H1 (cell line): ENCODE results near the gene PIGS. TPM values are rescaled to one million over a fixed set of nuclear protein-coding genes. Genes with fewer than 3 reads are reported as not detected.

ENCODE experiments used
- CTCF ChIA-PET: fragments of 300-600 bp; sonication (Branson Sonifier 250); formaldehyde crosslinking; loops from one replicate; lab custom pipeline; 2021; ENCODE audit not compliant: partially characterized antibody; lab: Charles Lee
- POLR2A ChIA-PET: fragments of 300-600 bp; sonication (Branson Sonifier 250); formaldehyde crosslinking; loops from one replicate; lab custom pipeline; 2021; ENCODE audit warnings: inconsistent platforms; ENCODE audit not compliant: partially characterized antibody; lab: Charles Lee
- DNase-seq, 2 experiments: peaks; one replicate each; pipeline versions ENCODE4 v3.0.0 to v3.0.0-alpha.2; 2010 to 2022; ENCODE audit warnings: low spot score in 2 of 2, low read depth in 1 of 2, mixed read lengths in 1 of 2
- FAIRE-seq: peaks from 2 replicates; lab custom pipeline; 2011; peaks lifted over from hg19 to GRCh38; lab: Jason Lieb, UNC
- H2AFZ ChIP-seq: 2 replicates; pipeline ENCODE4 v1.8.1; 2012; ENCODE audit warnings: low read length, inconsistent platforms
- H2AK5ac ChIP-seq: 2 replicates; pipeline ENCODE4 v1.6.1; 2013; ENCODE audit warnings: low read depth, low read length
- H2BK120ac ChIP-seq: replicated peaks from 2 replicates; pipeline ENCODE3; 2013; ENCODE audit warnings: low read depth, low read length, inconsistent platforms
- H2BK12ac ChIP-seq: 2 replicates; pipeline ENCODE4 v1.6.1; 2013; ENCODE audit warnings: low read depth, low read length
- H2BK15ac ChIP-seq: 2 replicates; pipeline ENCODE4 v1.6.1; 2013; ENCODE audit warnings: low read length
- H2BK20ac ChIP-seq: 2 replicates; pipeline ENCODE4 v1.6.1; 2013; ENCODE audit warnings: low read length
- H2BK5ac ChIP-seq: 2 replicates; pipeline ENCODE4 v1.6.1; 2013; ENCODE audit warnings: low read depth, low read length
- H3K14ac ChIP-seq: 2 replicates; pipeline ENCODE4 v1.6.1; 2013; ENCODE audit warnings: inconsistent platforms; ENCODE audit not compliant: insufficient read length
- H3K18ac ChIP-seq: 2 replicates; pipeline ENCODE4 v1.6.1; 2013; ENCODE audit warnings: low read length; ENCODE audit errors: extremely low read depth
- H3K23ac ChIP-seq: 2 replicates; pipeline ENCODE4 v1.6.1; 2013; ENCODE audit warnings: inconsistent platforms; ENCODE audit not compliant: insufficient read length
- H3K23me2 ChIP-seq: 2 replicates; pipeline ENCODE4 v1.6.1; 2013; ENCODE audit warnings: low read depth, low read length
- H3K27ac ChIP-seq: 2 replicates; pipeline ENCODE4 v1.6.1; 2011; ENCODE audit warnings: low read depth, low read length, inconsistent platforms
- H3K27me3 ChIP-seq, 4 experiments: replicated peaks in 1 of 4; 1 replicate in 1 of 4; 2 replicates in 3 of 4; pipeline versions ENCODE4 v1.6.1 to v1.8.1; 2011 to 2013; ENCODE audit warnings: low read length in 3 of 4, mild to moderate bottlenecking in 3 of 4, inconsistent platforms in 2 of 4, mixed read lengths in 2 of 4, moderate library complexity in 1 of 4; ENCODE audit not compliant: control insufficient read depth in 3 of 4, insufficient read depth in 3 of 4; ENCODE audit errors: extremely low read depth in 1 of 4
- H3K36me3 ChIP-seq, 4 experiments: 2 replicates each; pipeline versions ENCODE4 v1.6.1 to v1.8.1; 2011 to 2013; ENCODE audit warnings: mild to moderate bottlenecking in 4 of 4, low read length in 3 of 4, moderate library complexity in 2 of 4, control low read depth in 1 of 4, inconsistent platforms in 1 of 4; ENCODE audit not compliant: insufficient read depth in 4 of 4, control insufficient read depth in 2 of 4
- H3K4ac ChIP-seq: replicated peaks from 2 replicates; pipeline ENCODE3; 2013; ENCODE audit warnings: low read length, low read depth, mixed read lengths, inconsistent platforms; ENCODE audit not compliant: insufficient read length
- H3K4me1 ChIP-seq, 4 experiments: replicated peaks in 1 of 4; 1 replicate in 1 of 4; 2 replicates in 3 of 4; pipeline versions ENCODE4 v1.6.1 to v1.8.1; 2011 to 2013; ENCODE audit warnings: low read length in 3 of 4, inconsistent platforms in 2 of 4, mixed read lengths in 1 of 4; ENCODE audit not compliant: insufficient read depth in 4 of 4, control insufficient read depth in 3 of 4
- H3K4me2 ChIP-seq, 2 experiments: 2 replicates each; pipeline versions ENCODE4 v1.6.1 to v1.8.1; 2011 to 2013; ENCODE audit warnings: low read depth in 2 of 2, low read length in 2 of 2, control low read depth in 1 of 2, inconsistent platforms in 1 of 2, mild to moderate bottlenecking in 1 of 2; ENCODE audit not compliant: insufficient read depth in 1 of 2
- H3K4me3 ChIP-seq, 4 experiments: fragments of 200-600, 300-600 bp in 1 of 4; sonication (generic), shearing (Covaris generic), sonication (Bioruptor Twin) in 1 of 4; 2 replicates each; pipeline versions ENCODE4 v1.5.1 to v1.8.1; 2011 to 2016; ENCODE audit warnings: low read length in 4 of 4, low read depth in 3 of 4, control low read depth in 2 of 4, inconsistent platforms in 2 of 4, mild to moderate bottlenecking in 2 of 4, mixed read lengths in 1 of 4, moderate library complexity in 1 of 4; ENCODE audit not compliant: insufficient read depth in 2 of 4; ENCODE audit errors: extremely low read depth in 1 of 4
- H3K56ac ChIP-seq: replicated peaks from 2 replicates; pipeline ENCODE3; 2013; ENCODE audit warnings: low read depth, mild to moderate bottlenecking, mixed read lengths, low read length, inconsistent platforms; ENCODE audit not compliant: insufficient read length
- H3K79me1 ChIP-seq: 2 replicates; pipeline ENCODE4 v1.6.1; 2013; ENCODE audit warnings: low read depth, low read length, control low read depth
- H3K79me2 ChIP-seq, 2 experiments: 2 replicates each; pipeline versions ENCODE4 v1.6.1 to v1.8.1; 2012 to 2013; ENCODE audit warnings: low read length in 2 of 2, mild to moderate bottlenecking in 2 of 2, inconsistent platforms in 1 of 2; ENCODE audit not compliant: insufficient read depth in 2 of 2, control insufficient read depth in 1 of 2
- H3K9ac ChIP-seq, 4 experiments: replicated peaks in 1 of 4; 1 replicate in 1 of 4; 2 replicates in 3 of 4; pipeline versions ENCODE4 v1.6.1 to v1.8.1; 2011 to 2013; ENCODE audit warnings: low read depth in 3 of 4, low read length in 3 of 4, control low read depth in 2 of 4, mild to moderate bottlenecking in 2 of 4, moderate library complexity in 2 of 4, inconsistent platforms in 1 of 4; ENCODE audit errors: extremely low read depth in 1 of 4
- H3K9me3 ChIP-seq, 2 experiments: 2 replicates each; pipeline versions ENCODE4 v1.6.1 to v1.8.1; 2012 to 2013; ENCODE audit warnings: mild to moderate bottlenecking in 2 of 2, moderate library complexity in 2 of 2, control low read depth in 1 of 2, inconsistent platforms in 1 of 2, low read depth in 1 of 2, low read length in 1 of 2, mixed read lengths in 1 of 2; ENCODE audit not compliant: insufficient read depth in 2 of 2
- H4K20me1 ChIP-seq, 2 experiments: replicated peaks in 1 of 2; 2 replicates each; pipeline versions ENCODE3 to v1.8.1; 2011 to 2013; ENCODE audit warnings: inconsistent platforms in 2 of 2, low read length in 2 of 2, mild to moderate bottlenecking in 1 of 2; ENCODE audit not compliant: insufficient read depth in 2 of 2, control insufficient read depth in 1 of 2
- H4K5ac ChIP-seq: 2 replicates; pipeline ENCODE4 v1.6.1; 2013; ENCODE audit warnings: low read length, low read depth, mixed read lengths, inconsistent platforms; ENCODE audit not compliant: insufficient read length
- H4K8ac ChIP-seq: 2 replicates; pipeline ENCODE4 v1.8.0; 2013; ENCODE audit warnings: mild to moderate bottlenecking, moderate library complexity, low read length, inconsistent platforms; ENCODE audit not compliant: insufficient read depth; ENCODE audit errors: extremely low read depth
- H4K91ac ChIP-seq: replicated peaks from 2 replicates; pipeline ENCODE3; 2013; ENCODE audit warnings: low read length, mixed read lengths, inconsistent platforms; ENCODE audit not compliant: insufficient read length
- CEBPB ChIP-seq: IDR thresholded peaks from 2 replicates; pipeline ENCODE4 v1.6.1; 2012; ENCODE audit warnings: low read depth, low read length
- CREB1 ChIP-seq: IDR thresholded peaks from 2 replicates; pipeline ENCODE4 v1.6.1; 2012; ENCODE audit warnings: inconsistent platforms
- EP300 ChIP-seq, 2 experiments: IDR thresholded peaks; 1 replicate in 1 of 2; 2 replicates in 1 of 2; pipeline ENCODE4 v1.6.1; 2011 to 2012; ENCODE audit warnings: low read depth in 2 of 2, low read length in 2 of 2, mild to moderate bottlenecking in 2 of 2, borderline replicate concordance in 1 of 2, inconsistent platforms in 1 of 2, moderate library complexity in 1 of 2
- FOSL1 ChIP-seq: IDR thresholded peaks from 2 replicates; pipeline ENCODE4 v1.6.1; 2011; ENCODE audit warnings: mild to moderate bottlenecking, low read depth, low read length, moderate library complexity; ENCODE audit not compliant: insufficient read depth
- PHF8 ChIP-seq: fragments of 200-600 bp; sonication (generic); conservative IDR thresholded peaks from 2 replicates; pipeline ENCODE4 v1.7.1; 2012; ENCODE audit warnings: low read depth, mild to moderate bottlenecking, inconsistent platforms, low read length, moderate library complexity
- RNF2 ChIP-seq: fragments of 200-900, 300-1000 bp; sonication (generic); IDR thresholded peaks from 2 replicates; pipeline ENCODE4 v1.7.1; 2016; ENCODE audit warnings: borderline replicate concordance, low read depth, mild to moderate bottlenecking, antibody characterized with exemption, low read length; ENCODE audit not compliant: poor library complexity, severe bottlenecking; ENCODE audit errors: missing control alignments
- RXRA ChIP-seq: IDR thresholded peaks from 2 replicates; pipeline ENCODE4 v1.6.1; 2011; ENCODE audit warnings: low read depth, mild to moderate bottlenecking, low read length, moderate library complexity; ENCODE audit not compliant: insufficient read depth
- SIN3A ChIP-seq, 2 experiments: IDR thresholded peaks in 1 of 2; conservative IDR thresholded peaks in 1 of 2; 2 replicates each; pipeline ENCODE4 v1.6.1; 2011 to 2012; ENCODE audit warnings: low read length in 2 of 2, improper control_type of control experiment in 1 of 2, low read depth in 1 of 2, mild to moderate bottlenecking in 1 of 2
- TAF1 ChIP-seq: IDR thresholded peaks from 2 replicates; pipeline ENCODE4 v1.6.1; 2011; ENCODE audit warnings: mild to moderate bottlenecking, low read depth, low read length
- TBP ChIP-seq: IDR thresholded peaks from 2 replicates; pipeline ENCODE4 v1.6.1; 2011; ENCODE audit warnings: low read depth, low read length, improper control_type of control experiment
- WGBS, 2 experiments: shearing (Covaris generic) in 1 of 2; methylation state at CpG; one replicate each; pipeline versions ENCODE4 v1.1.6 to v1.1.7; 2013 to 2015; ENCODE audit warnings: low lambda C conversion rate in 2 of 2, mixed read lengths in 2 of 2, inconsistent platforms in 1 of 2, low coverage in 1 of 2, missing lambda C conversion rate in 1 of 2; ENCODE audit not compliant: insufficient replicate concordance in 2 of 2, insufficient coverage in 1 of 2, insufficient read length in 1 of 2; ENCODE audit errors: extremely low coverage in 1 of 2, missing lambda C conversion rate in 1 of 2; 5-methylcytosine and 5-hydroxymethylcytosine counted together
- polyA plus RNA-seq, 7 experiments: library from polyadenylated mRNA; depleted of rRNA in 3 of 7; stranded (reverse) in 5 of 7; unstranded in 2 of 7; fragments of >200 nt in 5 of 7; fragments of 200-250 nt in 2 of 7; gene quantifications; 1 replicate in 5 of 7; 2 replicates in 1 of 7; 4 replicates in 1 of 7; pipeline versions ENCODE4 v1.2.1 to v1.2.3, GENCODE V29; 2011 to 2013; ENCODE audit warnings: missing spikeins in 2 of 7, mixed read lengths in 2 of 7
- total RNA-seq: library from RNA; stranded (reverse); fragmentation: NEBNext Ultra II Directional; extraction: Animal tissue kit (Norgen Biotek cat#: 25700); gene quantifications from 2 replicates; pipeline ENCODE4 v1.2.1, GENCODE V29; 2021

The PIGS gene
- total and polyA plus RNA-seq, 2 of the 8 experiments (the other 6 are each of a cell fraction or from before 2014, with no cell fraction given) = 44.3 to 50.6 TPM

DNA sequence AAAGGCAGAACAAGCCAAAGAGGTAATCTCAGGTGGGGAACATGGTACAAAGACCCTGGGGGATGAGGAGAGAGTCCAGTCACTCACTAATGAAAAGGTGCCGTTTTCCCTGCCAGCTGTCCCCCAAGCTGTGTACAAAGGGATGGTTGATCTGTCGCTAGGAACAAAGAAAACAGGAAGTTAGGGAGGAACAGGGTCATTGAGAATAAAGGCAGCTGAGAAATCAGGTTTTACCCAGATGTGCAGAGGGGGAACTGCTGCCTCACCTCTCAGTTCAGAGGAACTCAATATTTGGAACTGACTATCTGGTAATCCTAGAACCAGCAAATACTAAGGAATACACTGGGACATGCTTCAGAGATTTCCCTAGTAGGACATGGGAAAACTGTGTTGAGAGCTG is 41.2 kb upstream of the PIGS start:
- Histone ChIP-seq H3K9me3 (no peaks in the 10 kb centered on the region), H3K79me2 (no peaks in the 10 kb centered on the region), H2BK120ac (no peak overlapping the region), H3K36me3 (peaks cover 37 to 67% (median 56%) of the 10 kb centered on the region in 4 experiments), H3K4me2 (no peak overlapping the region), H3K23ac (no peak overlapping the region), H2BK20ac (no peak overlapping the region), H4K8ac (no peak overlapping the region), H3K56ac (no peak overlapping the region), H3K4me3 (no peak overlapping the region), H3K23me2 (no peaks in the 10 kb centered on the region), H2AK5ac (no peak overlapping the region), H3K9ac (no peak overlapping the region), H3K79me1 (no peaks in the 10 kb centered on the region), H2AFZ (no peak overlapping the region), H4K20me1 (peaks cover 2% of the 10 kb centered on the region in 2 experiments), H2BK15ac (no peak overlapping the region), H2BK12ac (no peak overlapping the region), H3K27me3 (no peaks in the 10 kb centered on the region), H3K4ac (no peak overlapping the region), H2BK5ac (no peak overlapping the region), H3K27ac (no peak overlapping the region), H3K18ac (no peak overlapping the region), H4K5ac (no peak overlapping the region), H3K14ac (no peak overlapping the region), H4K91ac (no peak overlapping the region), H3K4me1 (no peaks in the 10 kb centered on the region)
- TF ChIP-seq EP300 (IDR thresholded peaks at IDR 0.05; ENCODE audit: borderline replicate concordance in 1 of 2, low read depth in 2 of 2, low read length in 2 of 2) (no peak), TAF1 (no peak), FOSL1 (no peak), CREB1 (no peak), CEBPB (no peak), PHF8 (no peak), RNF2 (no peak), TBP (no peak), SIN3A (conservative IDR thresholded peaks at IDR 0.05 in 1 of 2, IDR thresholded peaks at IDR 0.05 in 1 of 2; ENCODE audit: low read depth in 1 of 2, low read length in 2 of 2) (no peak), RXRA (no peak)
- 86% methylated on average over 2 of the region's 2 CpGs; no CpG with 5 or more reads in 1 of the 2 experiments for WGBS, 2 experiments
- ChIA-PET CTCF (interaction anchor here (0.7 to 6.0 kb wide), 25 partner anchors 10 to 147 kb away, joined by 3 to 45 read pairs (median 5); partner anchors contain the start of genes PIGS and SPAG5), POLR2A (interaction anchor here (1.0 to 14.8 kb wide), 14 partner anchors 9 to 90 kb away, joined by 4 to 163 read pairs (median 6); partner anchors contain the start of genes SDF2, SPAG5 and SUPT6H)
- DNase-seq (no peak), FAIRE-seq (no peak)
